Measurements from ENCODE around the gene TSPAN31.

Gene TSPAN31

DNA sequence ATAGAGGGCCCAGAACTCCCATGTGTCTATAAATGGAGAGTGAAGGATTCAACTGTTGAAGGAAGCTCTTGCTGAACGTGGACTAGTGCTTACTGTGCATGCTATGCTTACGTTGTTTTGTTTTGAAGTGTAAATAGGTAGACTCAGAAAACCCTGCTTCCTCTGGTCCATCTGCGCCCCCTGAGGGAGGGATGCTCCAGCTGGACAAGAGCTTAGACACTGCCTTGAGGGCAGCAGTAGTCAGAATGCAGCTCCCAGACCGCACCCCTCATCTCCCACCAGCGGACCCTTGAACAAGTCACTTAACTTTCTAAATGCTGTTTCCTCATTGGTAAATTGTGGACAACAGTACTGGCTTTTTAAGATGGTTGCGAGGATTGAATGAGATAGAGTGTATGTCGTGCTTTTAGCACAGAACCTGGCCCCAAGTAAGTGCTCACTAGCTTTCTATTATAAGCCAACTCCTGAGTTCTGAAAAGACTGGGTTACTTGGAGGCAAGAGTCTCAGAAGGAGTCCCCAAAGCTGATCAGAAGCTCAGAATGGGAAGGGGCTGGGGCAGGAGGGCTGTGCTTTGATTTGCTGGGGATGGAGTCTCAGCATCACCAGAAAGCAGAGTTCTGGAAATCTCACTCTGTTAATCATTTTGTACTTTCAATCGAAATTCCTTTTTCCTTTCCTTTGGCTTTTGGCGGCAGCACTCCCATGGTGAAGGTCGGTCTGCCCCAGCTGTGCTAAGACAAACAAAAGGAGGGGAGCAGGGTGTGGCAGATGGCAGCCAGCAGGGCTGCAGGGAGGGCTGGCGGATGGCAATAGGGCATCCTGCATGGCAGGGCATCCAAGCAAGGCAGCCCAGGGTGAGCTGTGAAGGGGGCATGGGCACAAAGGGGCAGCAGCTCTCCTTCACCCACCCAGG lies 21.9 kb upstream of the TSPAN31 start:
- DNase-seq: no peak

DNA sequence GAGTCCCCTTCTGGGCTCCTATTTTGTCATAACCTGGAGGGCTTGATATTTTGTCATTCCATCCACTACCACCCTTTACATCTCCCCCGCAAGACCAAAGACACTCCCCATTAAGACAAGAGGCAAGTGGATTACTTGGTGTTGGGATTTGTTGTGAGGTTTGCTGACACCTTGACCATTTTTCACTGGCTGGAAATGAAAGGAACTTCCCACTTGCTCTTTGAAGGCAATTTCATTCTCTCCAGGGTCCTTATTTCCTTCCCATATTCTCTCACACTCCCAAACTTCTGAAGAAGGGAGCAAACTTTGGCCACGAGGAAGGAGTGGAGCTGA lies 21.2 kb upstream of the TSPAN31 start:
- DNase-seq: no peak

- DNase-seq: no peak
These were observed 20.6 kb upstream of the TSPAN31 start for GRCh38 chr12:57724003-57724935.

DNA sequence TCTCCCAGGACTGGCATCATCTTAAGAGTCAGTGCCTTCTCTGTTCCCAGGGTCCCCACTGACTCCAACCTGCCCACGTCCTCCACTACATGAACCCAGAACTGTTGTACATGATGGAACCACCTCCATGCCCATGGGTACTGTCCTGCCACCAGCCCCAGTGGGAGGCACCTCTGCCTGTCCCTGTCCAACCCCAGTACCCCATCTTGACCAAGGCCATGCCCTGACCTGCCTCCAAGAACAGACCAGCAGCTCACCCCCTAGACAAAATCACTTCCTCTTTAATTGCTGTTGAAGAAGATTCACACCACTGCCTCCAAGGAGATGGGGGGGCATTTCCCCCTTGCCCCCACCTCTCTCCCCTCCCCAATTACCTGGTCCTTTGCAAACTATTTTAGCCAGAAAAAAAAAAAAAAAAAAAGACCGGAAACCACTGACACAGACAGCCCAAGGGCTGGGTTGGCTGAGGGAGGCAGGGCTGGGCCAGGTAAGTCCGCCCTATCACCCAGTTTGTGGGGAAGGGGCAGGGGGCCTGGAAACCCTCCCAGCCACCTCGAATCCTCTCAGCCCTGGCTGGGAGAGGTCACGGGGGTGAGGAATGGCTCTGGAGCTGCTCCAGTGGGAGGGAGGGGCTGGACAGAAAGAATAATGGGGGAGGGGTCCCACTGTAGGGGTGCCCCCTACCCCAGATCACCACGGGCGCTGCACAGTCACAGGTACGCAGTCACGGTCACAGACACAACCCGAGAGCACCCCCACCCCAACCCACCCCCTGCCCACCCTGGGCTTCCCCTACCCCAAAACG lies 19.7 kb upstream of the TSPAN31 start:
- DNase-seq: no peak

GRCh38 chr12:57725851-57726150 lies 19.0 kb upstream of the TSPAN31 start:
- no peak for DNase-seq

- peak; percentile 49 for DNase-seq
These were observed 18.5 kb upstream of the TSPAN31 start for GRCh38 chr12:57726151-57726883.

DNA sequence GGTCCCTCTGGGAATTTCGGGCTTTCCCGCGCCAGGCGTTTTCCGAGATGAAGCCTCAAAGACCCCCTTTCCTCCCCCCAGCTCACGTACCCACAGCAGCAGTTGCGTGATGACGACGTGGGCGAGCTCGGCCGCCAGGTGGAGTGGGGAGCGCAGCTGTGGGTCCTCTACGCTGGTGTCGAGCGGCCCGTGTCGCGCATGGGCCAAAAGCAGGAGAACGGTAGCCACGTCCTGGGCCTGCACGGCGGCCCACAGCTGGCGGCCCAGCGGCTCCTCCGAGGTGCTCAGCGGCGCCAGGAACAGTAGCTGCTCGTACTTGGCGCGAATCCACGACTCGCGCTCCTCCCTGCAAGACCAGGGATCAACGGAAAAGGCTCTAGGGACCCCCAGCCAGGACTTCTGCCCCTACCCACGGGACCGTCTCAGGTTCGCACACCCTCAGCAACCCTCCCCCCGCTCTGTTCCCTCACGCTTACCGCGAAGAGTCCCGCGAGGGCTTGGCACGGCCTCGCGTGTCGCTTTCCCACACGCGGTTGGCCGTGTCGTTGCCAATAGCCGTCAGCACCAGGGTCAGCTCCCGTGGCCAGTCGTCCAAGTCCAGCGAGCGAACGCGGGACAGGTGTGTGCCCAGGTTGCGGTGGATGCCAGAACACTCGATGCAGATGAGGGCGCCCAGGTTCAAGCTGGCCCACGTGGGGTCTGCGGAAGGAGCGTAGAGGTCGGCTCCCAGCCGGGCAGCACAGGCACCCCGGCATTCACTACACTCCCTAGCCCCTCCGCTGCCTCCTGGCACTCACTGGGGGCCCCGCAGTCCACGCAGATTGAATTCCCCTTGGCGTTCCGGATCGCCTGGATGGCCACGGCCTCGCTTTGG lies 17.7 kb upstream of the TSPAN31 start:
- no peak for DNase-seq

- no peak for DNase-seq
These were observed 17.0 kb upstream of the TSPAN31 start for GRCh38 chr12:57727758-57728395.

GRCh38 chr12:57729321-57729844 lies 15.5 kb upstream of the TSPAN31 start:
- DNase-seq: no peak

- DNase-seq: no peak
These were observed 14.3 kb upstream of the TSPAN31 start for GRCh38 chr12:57730336-57731067.

DNA sequence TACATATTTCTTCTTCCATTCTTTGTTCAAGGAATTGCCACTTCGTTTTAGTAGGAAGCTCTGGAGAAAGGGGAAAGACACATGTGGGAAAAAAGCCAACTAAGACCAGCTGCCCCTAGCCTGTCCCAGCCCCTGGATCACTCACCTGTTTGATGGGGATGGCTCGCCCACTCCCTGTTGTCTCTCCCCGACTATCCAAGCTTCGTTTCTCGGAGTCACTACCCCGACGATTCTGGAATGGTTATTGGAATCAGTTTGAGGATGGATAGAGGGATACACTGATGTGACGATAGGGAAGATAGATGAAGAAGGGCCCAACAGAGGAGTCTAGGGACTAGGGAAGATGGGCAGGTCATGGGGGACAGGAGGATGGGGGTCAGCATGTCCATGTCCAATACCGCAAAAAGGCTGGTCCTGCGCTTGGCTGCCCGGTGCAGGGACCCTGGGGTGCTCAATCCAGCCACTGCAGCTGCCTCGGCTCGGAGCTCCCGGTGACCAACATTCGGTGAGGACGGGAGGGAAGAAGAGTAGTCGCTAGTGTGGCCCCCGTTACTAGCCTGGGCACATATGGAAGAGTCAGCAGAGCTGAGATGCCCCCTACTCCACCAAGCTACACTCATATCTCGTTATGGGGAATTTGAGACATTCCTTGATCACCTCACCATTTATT lies 13.3 kb upstream of the TSPAN31 start:
- DNase-seq: no peak

DNA sequence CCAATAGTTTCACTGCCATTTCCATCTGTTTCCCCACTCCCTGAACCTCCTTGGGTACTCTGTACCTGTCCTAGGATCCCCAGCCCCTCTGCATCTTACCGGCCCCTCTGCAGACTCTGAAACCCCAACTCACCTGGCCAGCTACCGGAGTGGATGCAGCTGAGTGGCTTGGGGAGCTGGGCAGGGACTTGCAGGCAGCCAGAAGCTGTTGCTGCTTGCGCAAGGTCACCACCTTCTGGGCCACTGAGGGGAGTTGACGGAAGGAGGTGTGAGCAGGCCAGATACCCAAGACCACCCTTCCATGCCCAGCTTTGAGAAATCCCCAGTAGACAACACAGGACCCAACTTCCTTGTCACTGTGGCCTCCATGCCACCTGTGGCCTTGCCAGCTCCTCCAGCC lies 12.6 kb upstream of the TSPAN31 start:
- no peak for DNase-seq

GRCh38 chr12:57732726-57733593 lies 11.9 kb upstream of the TSPAN31 start:
- no peak for DNase-seq

DNA sequence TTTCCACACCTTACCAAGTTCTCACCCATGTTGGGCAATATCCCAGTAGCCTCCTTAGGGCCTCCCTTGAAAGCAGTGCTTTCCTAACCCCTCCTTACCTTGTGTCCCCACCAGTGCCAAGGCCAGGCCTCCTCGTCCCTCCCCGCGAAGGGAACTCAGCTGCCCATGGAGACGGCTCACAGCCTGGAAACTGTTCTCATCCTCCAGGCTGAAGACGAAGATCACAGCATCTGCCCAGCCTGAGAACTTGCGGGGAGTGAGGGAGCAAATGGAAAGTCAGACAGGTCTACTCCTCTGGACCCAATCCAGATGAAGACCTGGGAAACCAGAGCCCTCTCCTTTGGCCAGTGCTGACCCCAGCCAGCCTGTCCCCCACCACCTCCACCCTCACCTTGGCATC lies 10.9 kb upstream of the TSPAN31 start:
- DNase-seq: no peak

- DNase-seq: no peak
These were observed 10.2 kb upstream of the TSPAN31 start for GRCh38 chr12:57734591-57734990.

DNA sequence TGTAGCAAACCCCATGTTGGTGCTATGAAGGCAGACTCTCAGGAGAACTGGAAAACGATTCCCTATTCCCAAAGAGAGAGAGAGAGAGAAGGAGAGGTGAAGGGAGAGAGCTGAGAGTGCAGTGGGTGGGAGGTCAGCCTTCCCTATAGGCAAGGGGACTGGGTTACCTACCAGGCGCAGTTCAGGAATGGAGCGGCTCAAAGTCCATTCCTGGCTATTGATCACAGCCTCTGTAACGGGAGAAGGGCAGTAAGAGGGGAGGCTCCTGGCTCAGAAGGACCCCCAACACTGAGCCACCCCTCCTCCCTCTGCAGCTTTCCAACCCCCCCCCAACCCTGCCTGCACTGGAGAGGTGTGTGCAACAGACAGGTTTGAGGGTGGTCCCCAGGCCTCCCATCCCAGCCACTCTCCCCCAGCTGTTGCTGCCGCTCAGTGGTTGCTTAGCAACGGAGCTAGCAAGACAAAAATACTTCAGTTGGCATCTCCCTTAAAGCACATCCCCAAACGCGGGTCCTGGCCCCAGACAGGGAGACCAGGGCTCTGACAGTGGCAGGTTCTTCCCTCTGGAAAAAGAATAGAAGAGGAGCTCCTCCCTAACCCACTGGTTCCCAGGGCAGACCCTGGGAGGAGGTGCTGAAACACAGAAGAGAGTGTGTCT lies 9.5 kb upstream of the TSPAN31 start:
- DNase-seq: no peak

- DNase-seq: no peak
These were observed 8.7 kb upstream of the TSPAN31 start for GRCh38 chr12:57735952-57736740.

All from CD4-positive, alpha-beta T cell treated with Interleukin-10 for 1 hour (primary cell).